Retinal pigment epithelial cell (primary cell): ENCODE results near the gene ZFP42.
A peak's percentile ranks its signal among the peaks of the same experiment; 100 is the strongest.
"Not testable (repeated sequence)": the region's sequence is repeated elsewhere in the genome, so short reads cannot be mapped to it uniquely, and the experiment has no call there.

Source experiments
- DNase-seq: peaks from one replicate; pipeline ENCODE4 v3.0.0-alpha.2; 2010; ENCODE audit warnings: low read depth
- H3K4me3 ChIP-seq: 2 replicates; pipeline ENCODE4 v1.5.1; 2011; ENCODE audit warnings: mild to moderate bottlenecking, low read length, control low read depth, moderate library complexity
- TF ChIP-seq, protein P1 (sequence below): conservative IDR thresholded peaks from 2 replicates; pipeline ENCODE4 v1.5.1; 2011; ENCODE audit warnings: low read depth, low read length, control low read depth, inconsistent platforms

Gene ZFP42

DNA sequence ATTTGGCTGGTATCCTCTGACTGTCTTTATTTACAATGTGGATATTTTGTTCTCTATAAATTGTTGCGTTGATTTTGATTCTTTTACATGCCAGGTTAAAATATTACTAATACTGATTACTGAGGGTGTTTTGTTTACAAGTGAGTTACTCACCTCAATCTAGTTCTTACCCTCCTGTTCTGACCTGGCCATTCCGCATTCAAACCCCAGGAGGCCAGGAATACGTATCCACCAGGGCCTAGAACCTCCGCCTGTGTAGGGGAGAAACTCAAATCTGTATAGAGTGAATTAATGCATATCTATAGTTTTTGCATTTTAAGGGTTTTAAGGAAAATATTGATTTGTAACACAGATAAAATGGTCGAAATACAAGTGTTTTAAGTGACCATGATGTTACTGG is 2.6 kb upstream of the ZFP42 start:
- DNase-seq = no peak
- no peak overlapping the region for H3K4me3 ChIP-seq
- TF ChIP-seq, protein P1, sequence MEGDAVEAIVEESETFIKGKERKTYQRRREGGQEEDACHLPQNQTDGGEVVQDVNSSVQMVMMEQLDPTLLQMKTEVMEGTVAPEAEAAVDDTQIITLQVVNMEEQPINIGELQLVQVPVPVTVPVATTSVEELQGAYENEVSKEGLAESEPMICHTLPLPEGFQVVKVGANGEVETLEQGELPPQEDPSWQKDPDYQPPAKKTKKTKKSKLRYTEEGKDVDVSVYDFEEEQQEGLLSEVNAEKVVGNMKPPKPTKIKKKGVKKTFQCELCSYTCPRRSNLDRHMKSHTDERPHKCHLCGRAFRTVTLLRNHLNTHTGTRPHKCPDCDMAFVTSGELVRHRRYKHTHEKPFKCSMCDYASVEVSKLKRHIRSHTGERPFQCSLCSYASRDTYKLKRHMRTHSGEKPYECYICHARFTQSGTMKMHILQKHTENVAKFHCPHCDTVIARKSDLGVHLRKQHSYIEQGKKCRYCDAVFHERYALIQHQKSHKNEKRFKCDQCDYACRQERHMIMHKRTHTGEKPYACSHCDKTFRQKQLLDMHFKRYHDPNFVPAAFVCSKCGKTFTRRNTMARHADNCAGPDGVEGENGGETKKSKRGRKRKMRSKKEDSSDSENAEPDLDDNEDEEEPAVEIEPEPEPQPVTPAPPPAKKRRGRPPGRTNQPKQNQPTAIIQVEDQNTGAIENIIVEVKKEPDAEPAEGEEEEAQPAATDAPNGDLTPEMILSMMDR = no peak

DNA sequence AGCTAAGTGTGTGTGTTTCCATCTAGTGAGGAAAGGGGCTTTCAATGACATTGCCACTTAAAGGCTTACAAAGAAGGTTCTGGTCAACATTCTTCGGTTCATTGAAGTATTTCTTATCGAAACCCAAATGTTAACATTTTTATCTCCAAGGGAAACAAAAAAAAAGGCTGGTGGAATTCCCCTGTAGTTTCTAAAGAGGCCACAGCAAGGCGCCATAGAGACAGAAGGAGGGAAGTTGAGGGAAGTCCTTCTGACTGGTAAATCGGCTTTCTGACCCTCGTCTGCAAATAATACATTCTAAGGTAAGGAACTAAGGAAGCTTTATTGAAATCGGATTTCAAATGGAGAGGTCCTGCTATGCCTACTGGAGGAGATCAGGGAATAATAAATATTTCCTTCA is 1.7 kb upstream of the ZFP42 start:
- no peak overlapping the region for H3K4me3 ChIP-seq
- no peak for DNase-seq
- TF ChIP-seq, protein P1 = peak; percentile 52

DNA sequence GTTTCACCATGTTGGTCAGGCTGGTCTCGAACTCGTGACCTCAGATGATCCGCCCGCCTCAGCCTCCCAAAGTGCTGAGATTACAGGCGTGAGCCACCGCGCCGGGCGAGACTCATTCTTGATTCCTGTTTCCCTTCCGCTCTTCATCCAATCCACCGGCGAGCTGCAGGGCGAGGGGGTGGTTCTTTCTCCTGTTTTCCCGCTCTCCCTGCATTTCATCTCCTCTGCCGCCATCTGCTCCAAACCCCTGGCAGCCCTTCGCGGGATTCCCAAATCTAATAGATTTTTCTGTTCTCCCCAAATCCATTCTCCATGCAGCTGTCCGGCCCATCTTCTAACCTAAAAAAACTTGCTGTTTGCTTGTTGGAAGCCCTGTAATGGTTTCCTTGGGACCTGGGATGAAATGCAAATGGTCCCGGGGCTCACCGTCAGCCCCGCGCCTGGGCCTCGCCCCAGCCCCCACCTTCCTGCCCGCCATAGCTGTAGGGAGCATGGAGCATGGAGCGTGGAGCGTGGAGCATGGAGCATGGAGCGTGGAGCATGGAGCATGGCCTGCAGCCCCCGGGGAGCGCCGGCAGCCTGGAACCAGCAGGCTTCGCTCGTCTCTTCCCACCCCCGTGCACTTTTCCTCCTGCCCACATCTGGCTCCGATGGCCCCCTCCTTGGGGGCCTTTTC is 1.1 kb downstream of the ZFP42 start:
- TF ChIP-seq, protein P1 = no peak
- no peak for DNase-seq

DNA sequence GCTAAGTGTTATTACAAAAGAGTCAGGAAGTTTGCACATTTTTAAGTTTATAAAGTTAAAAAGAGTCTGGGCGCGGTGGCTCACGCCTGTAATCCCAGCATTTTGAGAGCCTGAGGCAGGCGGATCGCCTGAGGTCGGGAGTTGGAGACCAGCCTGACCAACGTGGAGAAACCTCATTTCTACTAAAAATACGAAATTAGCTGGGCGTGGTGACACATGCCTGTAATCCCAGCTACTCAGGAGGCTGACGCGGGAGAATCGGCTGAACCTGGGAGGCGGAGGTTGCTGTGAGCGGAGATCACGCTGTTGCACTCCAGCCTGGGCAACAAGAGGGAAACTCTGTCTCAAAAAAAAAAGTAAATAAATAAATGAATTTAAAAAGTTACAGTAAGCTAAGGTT is 2.4 kb downstream of the ZFP42 start:
- not testable (repeated sequence) for DNase-seq, H3K4me3 ChIP-seq

More for the DNA sequence above, 1.1 kb downstream of the ZFP42 start:
- no peak overlapping the region for H3K4me3 ChIP-seq

DNA sequence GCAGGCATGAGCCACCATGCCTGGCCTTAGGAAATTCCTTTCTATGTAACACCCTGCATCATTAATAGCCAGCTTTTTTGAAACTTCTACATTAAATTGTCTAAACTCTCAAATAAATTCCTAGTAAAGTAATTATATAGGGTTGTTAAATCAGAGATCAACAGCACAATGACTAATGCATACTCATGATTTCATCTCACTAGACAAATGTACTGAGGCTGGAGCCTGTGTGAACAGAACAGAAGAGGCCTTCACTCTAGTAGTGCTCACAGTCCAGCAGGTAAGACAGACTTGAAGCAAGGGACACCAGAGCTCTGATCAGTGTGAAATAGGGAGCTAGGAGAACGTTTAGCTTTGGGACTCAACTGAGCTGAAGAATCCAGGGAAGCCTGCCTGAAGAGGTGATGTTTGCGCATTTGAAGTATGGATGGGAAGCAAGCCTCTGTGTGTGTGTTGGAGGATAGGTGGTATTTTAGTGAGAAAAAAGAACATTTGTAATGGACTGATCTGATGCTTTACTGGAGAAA is 3.9 kb downstream of the ZFP42 start:
- TF ChIP-seq, protein P1 = no peak
- no peak for DNase-seq

DNA sequence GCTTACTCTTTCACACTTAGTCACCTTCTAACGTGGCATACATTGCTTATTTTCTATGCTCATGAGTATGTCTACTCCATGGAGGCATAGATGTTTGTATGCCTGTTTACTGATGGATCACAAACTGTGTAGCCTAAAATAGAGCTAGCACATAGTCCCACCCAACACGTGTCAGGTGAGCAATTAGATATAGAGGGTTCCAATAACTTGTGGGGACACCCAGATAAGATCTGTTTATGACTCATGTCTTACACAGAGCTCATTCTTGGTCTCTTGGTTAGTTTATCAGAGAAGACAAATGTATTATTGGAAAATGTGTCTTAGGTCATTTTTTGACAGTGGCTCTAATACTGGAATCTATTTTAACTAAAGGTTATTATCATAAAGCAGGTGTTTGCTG is 6.8 kb downstream of the ZFP42 start:
- DNase-seq = no peak
- H3K4me3 ChIP-seq = no peak overlapping the region
- TF ChIP-seq, protein P1 = no peak

More for the DNA sequence above, 3.9 kb downstream of the ZFP42 start:
- no peak overlapping the region for H3K4me3 ChIP-seq

DNA sequence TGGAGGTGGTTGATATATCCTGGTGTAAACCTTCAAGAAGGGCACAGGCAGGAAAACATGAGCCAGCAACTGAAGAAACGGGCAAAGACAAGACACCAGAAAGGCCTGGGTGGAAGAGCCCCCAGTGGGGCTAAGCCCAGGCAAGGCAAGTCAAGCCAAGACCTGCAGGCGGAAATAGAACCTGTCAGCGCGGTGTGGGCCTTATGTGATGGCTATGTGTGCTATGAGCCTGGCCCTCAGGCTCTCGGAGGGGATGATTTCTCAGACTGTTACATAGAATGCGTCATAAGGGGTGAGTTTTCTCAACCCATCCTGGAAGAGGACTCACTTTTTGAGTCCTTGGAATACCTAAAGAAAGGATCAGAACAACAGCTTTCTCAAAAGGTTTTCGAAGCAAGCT is 7.2 kb downstream of the ZFP42 start:
- H3K4me3 ChIP-seq = no peak overlapping the region
- DNase-seq = no peak
- TF ChIP-seq, protein P1 = no peak
